IMR-90 (cell line): Measurements from ENCODE around the gene IQCE. TPM values are rescaled to one million over a fixed set of nuclear protein-coding genes. Genes with fewer than 3 reads are reported as not detected.

ENCODE experiments used
- ATAC-seq: fragments of 200-7000 bp; cut with Tn5 transposase; 2 replicates; pipeline ENCODE4 v1.9.1; 2020; ENCODE audit warnings: low read depth, mild to moderate bottlenecking, moderate library complexity
- BruUV-seq: library from RNA; stranded (reverse); fragments of 400-500 nt; replicated peaks from 2 replicates; lab custom pipeline; 2021; lab: Mats Ljungman, UMichigan
- CTCF ChIA-PET: fragments of 300-600 bp; formaldehyde crosslinking; extraction: SDS; loops from one replicate; lab custom pipeline; 2021; ENCODE audit warnings: antibody characterized with exemption; lab: Yijun Ruan, JAX
- POLR2A ChIA-PET: fragments of 300-600 bp; sonication (Branson Sonifier 250); formaldehyde crosslinking; loops from one replicate; lab custom pipeline; 2022; ENCODE audit warnings: antibody characterized with exemption; ENCODE audit not compliant: unreplicated experiment; lab: Charles Lee
- DNase-seq: peaks from one replicate; pipeline ENCODE4 v3.0.0; 2013
- H2AFZ ChIP-seq: replicated peaks from 2 replicates; pipeline ENCODE3; 2013; ENCODE audit warnings: low read length, mild to moderate bottlenecking; ENCODE audit not compliant: poor library complexity
- H2AK5ac ChIP-seq: 2 replicates; pipeline ENCODE4 v1.6.1; 2013; ENCODE audit warnings: low read depth, low read length, inconsistent platforms
- H2AK9ac ChIP-seq: replicated peaks from 2 replicates; pipeline ENCODE3; 2013; ENCODE audit warnings: mild to moderate bottlenecking, low read depth, low read length, moderate library complexity; ENCODE audit not compliant: poor library complexity
- H2BK120ac ChIP-seq: 2 replicates; pipeline ENCODE4 v1.6.1; 2013; ENCODE audit warnings: low read depth, low read length, inconsistent platforms
- H2BK15ac ChIP-seq: 3 replicates; pipeline ENCODE4 v1.6.1; 2013; ENCODE audit warnings: low read depth, low read length, inconsistent platforms
- H2BK20ac ChIP-seq: 2 replicates; pipeline ENCODE4 v1.6.1; 2013; ENCODE audit warnings: low read depth, mild to moderate bottlenecking, inconsistent platforms, low read length, moderate library complexity
- H2BK5ac ChIP-seq: 2 replicates; pipeline ENCODE4 v1.6.1; 2013; ENCODE audit warnings: mild to moderate bottlenecking, low read depth, low read length, inconsistent platforms; ENCODE audit not compliant: poor library complexity, severe bottlenecking
- H3K14ac ChIP-seq: replicated peaks from 2 replicates; pipeline ENCODE4 v1.6.1; 2013; ENCODE audit warnings: low read depth, low read length, inconsistent platforms
- H3K18ac ChIP-seq: 2 replicates; pipeline ENCODE4 v1.6.1; 2013; ENCODE audit warnings: low read depth, low read length, control low read depth
- H3K23ac ChIP-seq: 2 replicates; pipeline ENCODE4 v1.6.1; 2013; ENCODE audit warnings: low read depth, low read length, inconsistent platforms
- H3K27ac ChIP-seq: 2 replicates; pipeline ENCODE4 v1.5.1; 2013; ENCODE audit warnings: mild to moderate bottlenecking, control low read depth, low read length; ENCODE audit not compliant: insufficient read depth
- H3K27me3 ChIP-seq: 2 replicates; pipeline ENCODE4 v1.6.1; 2013; ENCODE audit warnings: low read length; ENCODE audit not compliant: control insufficient read depth, insufficient read depth
- H3K36me3 ChIP-seq: 2 replicates; pipeline ENCODE4 v1.6.1; 2013; ENCODE audit warnings: low read length, mixed read lengths; ENCODE audit not compliant: control insufficient read depth, insufficient read depth
- H3K4ac ChIP-seq: 2 replicates; pipeline ENCODE4 v1.6.1; 2013; ENCODE audit warnings: low read depth, low read length, inconsistent platforms
- H3K4me1 ChIP-seq: 2 replicates; pipeline ENCODE4 v1.6.1; 2013; ENCODE audit warnings: low read length, mixed read lengths; ENCODE audit not compliant: control insufficient read depth, insufficient read depth
- H3K4me2 ChIP-seq: 2 replicates; pipeline ENCODE4 v1.6.1; 2013; ENCODE audit warnings: low read depth, mild to moderate bottlenecking, control low read depth, low read length, moderate library complexity
- H3K4me3 ChIP-seq: 2 replicates; pipeline ENCODE4 v1.5.1; 2013; ENCODE audit warnings: low read depth, mild to moderate bottlenecking, control low read depth, low read length, moderate library complexity; ENCODE audit not compliant: insufficient read depth
- H3K56ac ChIP-seq: 2 replicates; pipeline ENCODE4 v1.6.1; 2013; ENCODE audit warnings: low read length, inconsistent platforms; ENCODE audit not compliant: insufficient read depth; ENCODE audit errors: extremely low read depth
- H3K79me1 ChIP-seq, 2 experiments: 2 replicates each; pipeline ENCODE4 v1.6.1; 2013; ENCODE audit warnings: low read length in 2 of 2, inconsistent platforms in 1 of 2, low read depth in 1 of 2
- H3K9ac ChIP-seq: 2 replicates; pipeline ENCODE4 v1.6.1; 2013; ENCODE audit warnings: low read depth, low read length, control low read depth
- H3K9me1 ChIP-seq: 2 replicates; pipeline ENCODE4 v1.6.1; 2013; ENCODE audit warnings: low read length, inconsistent platforms; ENCODE audit not compliant: insufficient read depth
- H3K9me3 ChIP-seq: 2 replicates; pipeline ENCODE4 v1.6.1; 2013; ENCODE audit warnings: low read length; ENCODE audit not compliant: control insufficient read depth, insufficient read depth
- H4K20me1 ChIP-seq: 2 replicates; pipeline ENCODE4 v1.6.1; 2013; ENCODE audit warnings: low read length, inconsistent platforms; ENCODE audit not compliant: insufficient read depth
- H4K5ac ChIP-seq: 2 replicates; pipeline ENCODE4 v1.6.1; 2013; ENCODE audit warnings: mild to moderate bottlenecking, low read depth, low read length, control low read depth
- H4K8ac ChIP-seq, 2 experiments: 2 replicates each; pipeline ENCODE4 v1.6.1; 2013; ENCODE audit warnings: low read depth in 2 of 2, low read length in 2 of 2, control low read depth in 1 of 2, inconsistent platforms in 1 of 2
- H4K91ac ChIP-seq: 2 replicates; pipeline ENCODE4 v1.6.1; 2013; ENCODE audit warnings: low read depth, low read length, inconsistent platforms; ENCODE audit not compliant: insufficient read depth
- CHD1 ChIP-seq: IDR thresholded peaks from 2 replicates; pipeline ENCODE4 v1.6.1; 2012; ENCODE audit warnings: low read depth, low read length, improper control_type of control experiment
- MAZ ChIP-seq: IDR thresholded peaks from 2 replicates; pipeline ENCODE4 v1.6.1; 2012; ENCODE audit warnings: low read depth, mild to moderate bottlenecking, low read length, improper control_type of control experiment, moderate library complexity, borderline replicate concordance
- POLR2A ChIP-seq: IDR thresholded peaks from 2 replicates; pipeline ENCODE4 v1.6.1; 2012; ENCODE audit warnings: mild to moderate bottlenecking, low read depth, low read length
- RCOR1 ChIP-seq: IDR thresholded peaks from 2 replicates; pipeline ENCODE4 v1.6.1; 2012; ENCODE audit warnings: mild to moderate bottlenecking, low read length, improper control_type of control experiment; ENCODE audit not compliant: insufficient replicate concordance
- WGBS, 2 experiments: methylation state at CpG; one replicate each; pipeline versions ENCODE4 v1.1.5 to v1.1.7; 2013; ENCODE audit warnings: missing lambda C conversion rate in 2 of 2; ENCODE audit not compliant: insufficient read length in 1 of 2; ENCODE audit errors: extremely low coverage in 2 of 2; 5-methylcytosine and 5-hydroxymethylcytosine counted together
- dilution Hi-C: fragments of 300-500 bp; cut with HindIII; formaldehyde crosslinking; loops from one replicate; pipeline ENCODE4 v1.14.3; 2018; ENCODE audit warnings: low sequenced_read_pairs; ENCODE audit not compliant: unreplicated experiment
- in situ Hi-C: fragments of 300-500 bp; cut with MboI; formaldehyde crosslinking; loops from 3 replicates; pipeline ENCODE4 v1.14.3; 2019; ENCODE audit warnings: low sequenced_read_pairs, inconsistent platforms, mixed read lengths
- intact Hi-C: fragments of 100-400 bp; cut with micrococcal nuclease; formaldehyde crosslinking; loops from 2 replicates; pipeline ENCODE4 v1.10.0; 2022
- polyA plus RNA-seq, 3 experiments: library from polyadenylated mRNA; depleted of rRNA; stranded (reverse); fragments of >200 nt; gene quantifications; 2 replicates each; pipeline ENCODE4 v1.2.3, GENCODE V29; 2012; ENCODE audit warnings: low replicate concordance in 1 of 3
- total RNA-seq: library from RNA; depleted of rRNA; stranded (reverse); fragments of >200 nt; gene quantifications from 2 replicates; pipeline ENCODE4 v1.2.3, GENCODE V29; 2012
- TF ChIP-seq, protein P1 (sequence below): fragments of 150-350 bp; IDR thresholded peaks from 2 replicates; pipeline ENCODE4 v1.6.1; 2017; ENCODE audit warnings: mild to moderate bottlenecking, antibody characterized with exemption, low read length, low read depth
- TF ChIP-seq, protein P2 (sequence below): conservative IDR thresholded peaks from 2 replicates; pipeline ENCODE4 v1.5.1; 2012; ENCODE audit warnings: mild to moderate bottlenecking, low read depth, low read length, improper control_type of control experiment

IQCE gene
- total and polyA plus RNA-seq, 2 of the 4 experiments (the other 2 are of a cell fraction), result 5.0 to 6.3 TPM

DNA sequence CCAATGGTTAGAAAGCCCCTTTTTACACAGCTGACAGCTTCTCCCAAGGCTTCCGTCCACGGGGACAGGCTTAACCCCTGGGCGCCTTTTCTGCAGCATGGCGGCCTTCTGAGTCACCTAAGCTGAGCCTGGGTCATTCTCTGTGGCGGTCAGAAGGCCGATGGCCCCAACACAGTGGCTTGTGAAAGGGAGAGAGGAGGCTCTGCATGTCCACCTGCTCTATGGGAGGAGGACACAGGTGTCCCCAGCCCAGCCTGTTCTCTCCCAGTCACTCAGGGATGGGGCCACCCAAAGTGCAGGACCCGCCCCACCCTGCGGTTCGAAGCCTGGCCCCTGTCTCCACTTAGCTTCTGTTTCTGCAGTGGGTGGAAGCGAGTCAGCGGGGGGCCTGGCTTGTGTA lies 52.6 kb downstream of the IQCE start:
- Histone ChIP-seq H3K27me3 (peaks cover 2% of the 10 kb centered on the region), H3K56ac (no peak overlapping the region), H2BK5ac (no peak overlapping the region), H2AK9ac (no peak overlapping the region), H3K9me3 (no peaks in the 10 kb centered on the region), H3K9me1 (no peaks in the 10 kb centered on the region), H3K4me1 (peaks cover 7% of the 10 kb centered on the region; the same call in 1 of the 2 replicates), H3K27ac (no peak overlapping the region), H2BK20ac (no peak overlapping the region), H3K23ac (no peak overlapping the region), H4K5ac (no peak overlapping the region), H4K20me1 (no peaks in the 10 kb centered on the region; the same call in 1 of the 2 replicates), H4K91ac (no peak overlapping the region), H3K79me1 (no peaks in the 10 kb centered on the region), H2BK120ac (no peak overlapping the region), H3K14ac (no peak overlapping the region), H3K36me3 (peaks cover 5% of the 10 kb centered on the region; the same call in 1 of the 2 replicates), H3K4ac (no peak overlapping the region), H2BK15ac (no peak overlapping the region), H4K8ac (no peak overlapping the region), H3K4me3 (no peak overlapping the region), H3K18ac (no peak overlapping the region), H2AK5ac (no peak overlapping the region), H3K9ac (no peak overlapping the region), H3K4me2 (no peak overlapping the region), H2AFZ (peak overlapping the region; percentile 22)
- TF ChIP-seq, protein P1, sequence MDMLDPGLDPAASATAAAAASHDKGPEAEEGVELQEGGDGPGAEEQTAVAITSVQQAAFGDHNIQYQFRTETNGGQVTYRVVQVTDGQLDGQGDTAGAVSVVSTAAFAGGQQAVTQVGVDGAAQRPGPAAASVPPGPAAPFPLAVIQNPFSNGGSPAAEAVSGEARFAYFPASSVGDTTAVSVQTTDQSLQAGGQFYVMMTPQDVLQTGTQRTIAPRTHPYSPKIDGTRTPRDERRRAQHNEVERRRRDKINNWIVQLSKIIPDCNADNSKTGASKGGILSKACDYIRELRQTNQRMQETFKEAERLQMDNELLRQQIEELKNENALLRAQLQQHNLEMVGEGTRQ, result no peak
- TF ChIP-seq, protein P2, sequence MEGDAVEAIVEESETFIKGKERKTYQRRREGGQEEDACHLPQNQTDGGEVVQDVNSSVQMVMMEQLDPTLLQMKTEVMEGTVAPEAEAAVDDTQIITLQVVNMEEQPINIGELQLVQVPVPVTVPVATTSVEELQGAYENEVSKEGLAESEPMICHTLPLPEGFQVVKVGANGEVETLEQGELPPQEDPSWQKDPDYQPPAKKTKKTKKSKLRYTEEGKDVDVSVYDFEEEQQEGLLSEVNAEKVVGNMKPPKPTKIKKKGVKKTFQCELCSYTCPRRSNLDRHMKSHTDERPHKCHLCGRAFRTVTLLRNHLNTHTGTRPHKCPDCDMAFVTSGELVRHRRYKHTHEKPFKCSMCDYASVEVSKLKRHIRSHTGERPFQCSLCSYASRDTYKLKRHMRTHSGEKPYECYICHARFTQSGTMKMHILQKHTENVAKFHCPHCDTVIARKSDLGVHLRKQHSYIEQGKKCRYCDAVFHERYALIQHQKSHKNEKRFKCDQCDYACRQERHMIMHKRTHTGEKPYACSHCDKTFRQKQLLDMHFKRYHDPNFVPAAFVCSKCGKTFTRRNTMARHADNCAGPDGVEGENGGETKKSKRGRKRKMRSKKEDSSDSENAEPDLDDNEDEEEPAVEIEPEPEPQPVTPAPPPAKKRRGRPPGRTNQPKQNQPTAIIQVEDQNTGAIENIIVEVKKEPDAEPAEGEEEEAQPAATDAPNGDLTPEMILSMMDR, result no peak
- no peak for TF ChIP-seq CHD1
- no peak for TF ChIP-seq RCOR1
- no peak for TF ChIP-seq MAZ
- TF ChIP-seq POLR2A, result no peak
- ATAC-seq, result no peak; the same call in 1 of the 2 replicates
- in situ Hi-C loops (no loop called here), dilution Hi-C loops (no loop called here), intact Hi-C loops (no loop called here)
- 90% methylated on average over 6 of the region's 11 CpGs; no CpG with 5 or more reads in 1 of the 2 experiments for WGBS, 2 experiments
- no peak for DNase-seq
- CTCF ChIA-PET, result no interaction called here
- no TSS peak for BruUV-seq
- POLR2A ChIA-PET, result no interaction called here
